ENCODE results near the gene NTRK2.

GRCh38 chr9:84843175-84843824, 173.8 kb downstream of the NTRK2 start:
- TF ChIP-seq, protein P1, sequence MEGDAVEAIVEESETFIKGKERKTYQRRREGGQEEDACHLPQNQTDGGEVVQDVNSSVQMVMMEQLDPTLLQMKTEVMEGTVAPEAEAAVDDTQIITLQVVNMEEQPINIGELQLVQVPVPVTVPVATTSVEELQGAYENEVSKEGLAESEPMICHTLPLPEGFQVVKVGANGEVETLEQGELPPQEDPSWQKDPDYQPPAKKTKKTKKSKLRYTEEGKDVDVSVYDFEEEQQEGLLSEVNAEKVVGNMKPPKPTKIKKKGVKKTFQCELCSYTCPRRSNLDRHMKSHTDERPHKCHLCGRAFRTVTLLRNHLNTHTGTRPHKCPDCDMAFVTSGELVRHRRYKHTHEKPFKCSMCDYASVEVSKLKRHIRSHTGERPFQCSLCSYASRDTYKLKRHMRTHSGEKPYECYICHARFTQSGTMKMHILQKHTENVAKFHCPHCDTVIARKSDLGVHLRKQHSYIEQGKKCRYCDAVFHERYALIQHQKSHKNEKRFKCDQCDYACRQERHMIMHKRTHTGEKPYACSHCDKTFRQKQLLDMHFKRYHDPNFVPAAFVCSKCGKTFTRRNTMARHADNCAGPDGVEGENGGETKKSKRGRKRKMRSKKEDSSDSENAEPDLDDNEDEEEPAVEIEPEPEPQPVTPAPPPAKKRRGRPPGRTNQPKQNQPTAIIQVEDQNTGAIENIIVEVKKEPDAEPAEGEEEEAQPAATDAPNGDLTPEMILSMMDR (IDR thresholded peaks at IDR 0.05) = no peak
- TF ChIP-seq POLR2AphosphoS5 (IDR thresholded peaks at IDR 0.05) = no peak

All from gastroesophageal sphincter (tissue), 3 donors.